ENCODE data around the gene HMG20B.

The HMG20B gene

GRCh38 chr19:3605770-3606169, 33.0 kb downstream of the HMG20B start:
- in situ Hi-C loops (cut with MboI; ENCODE audit: low sequenced_read_pairs): no loop called here

GRCh38 chr19:3606174-3606689, 33.5 kb downstream of the HMG20B start:
- in situ Hi-C loops (cut with MboI; ENCODE audit: low sequenced_read_pairs): no loop called here

DNA sequence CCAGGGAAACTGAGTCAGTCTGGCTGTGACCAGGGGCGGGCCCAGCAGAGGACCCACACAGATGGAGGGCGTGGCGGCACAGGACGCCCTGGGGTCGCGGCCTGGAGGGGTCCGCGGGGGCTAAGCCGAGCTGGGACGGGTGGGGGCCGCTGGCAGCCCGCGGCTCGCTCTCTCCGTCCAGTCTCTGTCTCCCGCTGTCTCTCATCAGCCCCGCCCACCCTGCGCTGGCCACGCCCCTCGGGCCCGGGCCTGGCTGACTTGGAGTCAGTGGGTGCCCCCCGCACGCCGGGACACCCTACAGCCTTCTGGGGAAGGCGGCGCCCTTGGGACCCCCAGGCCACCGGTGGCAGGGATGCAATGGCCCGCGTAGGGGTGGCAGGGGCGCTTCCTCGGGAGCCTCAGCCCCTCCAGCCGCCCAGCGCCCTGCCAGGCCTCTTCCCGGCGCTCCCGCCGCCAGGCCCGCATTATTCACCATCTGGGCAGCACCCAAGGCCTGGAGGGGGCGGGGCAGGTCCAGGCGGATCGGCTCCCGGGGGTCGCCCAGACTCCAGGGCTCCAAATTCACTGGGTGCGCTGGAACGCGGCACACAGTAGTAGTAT, 34.0 kb downstream of the HMG20B start, which contains the start of gene TBXA2R:
Gene TBXA2R, minus strand, starts transcription at position 186 of the 600 bp plus-strand sequence. CDS start 6,241 bp downstream, outside the sequence.
- in situ Hi-C loops (cut with MboI; ENCODE audit: low sequenced_read_pairs): no loop called here

DNA sequence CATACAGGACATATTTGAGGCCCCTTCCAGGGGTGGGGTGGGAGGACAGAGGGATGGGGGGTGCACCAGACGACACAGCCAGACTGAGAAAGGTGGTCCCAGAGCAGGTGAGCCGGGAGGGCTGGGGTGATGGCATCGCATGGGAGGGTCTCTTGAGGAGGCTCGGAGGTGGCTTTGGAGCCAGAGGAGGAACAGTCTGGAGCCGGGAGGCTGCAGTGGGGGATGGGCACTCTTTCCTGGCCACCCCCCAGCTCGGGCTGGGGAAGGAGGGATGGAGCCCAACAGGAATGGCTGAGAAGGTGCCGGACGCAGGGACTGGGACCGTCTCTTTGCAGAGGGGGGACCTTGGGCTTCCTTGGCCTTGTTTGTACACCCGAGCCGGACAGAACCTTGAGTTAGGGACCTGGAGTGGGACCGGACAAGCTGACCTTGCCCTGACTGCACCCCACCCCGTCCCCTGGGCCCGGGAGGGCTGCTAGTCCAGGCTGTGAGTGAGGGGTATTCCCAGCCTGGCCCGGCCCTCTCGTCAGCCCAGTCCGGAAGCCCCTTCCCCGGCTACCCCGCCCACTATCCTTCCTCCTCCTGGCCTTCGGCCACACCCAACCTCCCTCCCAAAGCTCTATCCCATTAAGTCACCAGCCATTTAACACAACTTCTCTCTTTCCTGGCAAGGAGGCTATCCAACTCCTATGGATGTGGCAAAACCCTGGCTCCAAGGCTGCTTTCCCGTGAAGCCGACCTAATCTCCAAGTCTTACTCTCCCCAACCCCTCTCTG, 34.7 kb downstream of the HMG20B start:
- in situ Hi-C loops (cut with MboI; ENCODE audit: low sequenced_read_pairs): no loop called here

DNA sequence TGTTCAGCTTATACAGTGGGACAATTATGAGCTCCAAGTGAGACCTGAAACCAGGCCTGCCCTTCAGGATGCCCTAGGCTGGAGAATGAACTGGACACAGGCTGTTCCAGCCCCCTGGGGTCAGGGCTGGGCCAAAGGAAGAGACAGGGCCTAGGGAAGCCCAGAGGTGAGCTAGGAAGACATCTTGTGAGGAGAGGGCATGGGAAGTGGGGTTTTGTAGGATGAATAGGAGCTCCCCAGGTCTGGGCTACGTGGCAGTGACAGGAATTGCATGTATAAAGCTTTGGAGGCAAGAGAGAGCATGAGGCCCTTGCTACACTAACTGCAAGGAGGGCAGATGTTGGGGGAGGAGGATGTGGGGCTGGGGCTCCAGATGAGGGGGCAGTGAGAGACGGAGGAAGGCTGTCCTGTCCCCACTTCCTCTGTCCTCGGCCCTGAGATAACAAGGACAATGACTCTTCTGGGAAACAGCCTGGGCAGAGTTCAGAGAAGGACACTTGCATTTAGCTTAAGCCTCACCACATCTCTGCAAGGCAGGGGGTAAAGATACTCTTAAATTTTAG, 35.4 kb downstream of the HMG20B start:
- in situ Hi-C loops (cut with MboI; ENCODE audit: low sequenced_read_pairs): no loop called here

DNA sequence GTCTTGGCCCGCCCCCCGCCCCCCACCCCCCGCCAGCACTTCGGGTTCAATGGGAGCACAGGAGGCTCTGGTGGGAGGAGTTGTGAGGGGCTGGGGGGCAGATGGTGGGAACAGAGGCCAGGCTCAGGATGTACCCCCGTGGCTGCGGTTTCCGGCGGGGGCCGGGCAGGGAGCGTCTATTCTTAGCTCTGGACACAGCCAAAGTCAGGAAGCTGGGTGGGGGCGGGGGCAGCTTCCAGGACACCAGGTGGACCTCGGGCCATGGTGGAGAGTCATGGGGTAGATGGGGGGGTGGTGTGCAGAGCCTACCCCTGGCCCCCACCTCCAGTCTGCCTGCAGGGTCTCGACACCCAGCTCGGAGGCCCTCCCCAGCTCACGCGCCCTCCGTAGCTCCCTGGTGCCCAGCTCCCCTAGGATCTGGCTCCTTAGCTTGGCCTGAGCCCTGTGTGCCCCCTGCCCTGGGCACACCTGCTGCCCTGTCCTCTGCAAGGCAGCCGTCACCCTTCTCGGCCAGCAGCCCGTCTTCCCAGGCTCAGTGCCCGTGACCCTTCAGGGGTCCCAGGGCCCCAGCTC, 36.1 kb downstream of the HMG20B start:
- in situ Hi-C loops (cut with MboI; ENCODE audit: low sequenced_read_pairs): no loop called here

DNA sequence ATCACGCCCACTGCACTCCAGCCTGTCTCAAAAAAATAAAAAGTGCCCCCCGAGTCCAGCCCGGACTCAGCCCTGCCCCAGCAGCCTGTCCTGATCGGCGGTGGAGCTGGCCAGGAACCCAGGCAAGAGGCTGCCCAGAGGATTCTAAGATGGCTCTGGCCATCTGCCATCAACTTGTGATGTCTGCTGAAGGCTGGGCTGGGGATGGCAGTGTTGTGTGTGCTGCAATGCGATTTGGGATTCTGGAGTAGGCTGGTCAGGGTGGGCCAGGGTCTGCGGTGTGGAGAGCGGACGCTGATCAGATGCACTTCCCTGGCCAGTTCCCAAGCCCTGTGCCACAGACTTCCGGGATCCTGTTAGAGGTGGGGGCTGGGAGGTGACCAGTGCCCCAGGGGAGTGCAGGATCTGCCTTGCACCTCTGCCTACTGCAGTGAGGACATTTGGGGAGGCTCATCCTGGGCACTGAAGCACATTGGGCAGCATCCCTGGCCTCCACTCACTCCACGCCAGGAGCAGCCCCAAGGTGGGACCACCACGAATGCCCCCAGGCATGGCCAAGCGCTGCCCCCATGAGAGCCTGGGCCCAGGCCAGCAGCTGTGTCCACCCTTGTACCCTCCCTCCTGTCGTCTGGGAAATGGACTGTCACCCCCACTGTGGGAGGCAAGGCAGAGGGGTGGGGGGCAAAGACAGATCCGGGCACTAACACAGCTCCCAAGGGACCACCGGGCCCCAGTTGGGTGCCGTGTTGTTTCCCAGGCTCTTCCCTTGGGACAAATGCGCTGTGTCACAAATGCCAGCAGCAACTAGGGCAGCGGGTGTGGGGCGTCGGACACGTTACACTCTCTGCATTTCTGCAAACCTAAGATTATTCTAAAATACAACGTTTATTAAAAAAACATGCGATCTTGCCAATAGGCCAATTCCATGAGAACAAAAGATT, 37.3 kb downstream of the HMG20B start:
- in situ Hi-C loops (cut with MboI; ENCODE audit: low sequenced_read_pairs): no loop called here

DNA sequence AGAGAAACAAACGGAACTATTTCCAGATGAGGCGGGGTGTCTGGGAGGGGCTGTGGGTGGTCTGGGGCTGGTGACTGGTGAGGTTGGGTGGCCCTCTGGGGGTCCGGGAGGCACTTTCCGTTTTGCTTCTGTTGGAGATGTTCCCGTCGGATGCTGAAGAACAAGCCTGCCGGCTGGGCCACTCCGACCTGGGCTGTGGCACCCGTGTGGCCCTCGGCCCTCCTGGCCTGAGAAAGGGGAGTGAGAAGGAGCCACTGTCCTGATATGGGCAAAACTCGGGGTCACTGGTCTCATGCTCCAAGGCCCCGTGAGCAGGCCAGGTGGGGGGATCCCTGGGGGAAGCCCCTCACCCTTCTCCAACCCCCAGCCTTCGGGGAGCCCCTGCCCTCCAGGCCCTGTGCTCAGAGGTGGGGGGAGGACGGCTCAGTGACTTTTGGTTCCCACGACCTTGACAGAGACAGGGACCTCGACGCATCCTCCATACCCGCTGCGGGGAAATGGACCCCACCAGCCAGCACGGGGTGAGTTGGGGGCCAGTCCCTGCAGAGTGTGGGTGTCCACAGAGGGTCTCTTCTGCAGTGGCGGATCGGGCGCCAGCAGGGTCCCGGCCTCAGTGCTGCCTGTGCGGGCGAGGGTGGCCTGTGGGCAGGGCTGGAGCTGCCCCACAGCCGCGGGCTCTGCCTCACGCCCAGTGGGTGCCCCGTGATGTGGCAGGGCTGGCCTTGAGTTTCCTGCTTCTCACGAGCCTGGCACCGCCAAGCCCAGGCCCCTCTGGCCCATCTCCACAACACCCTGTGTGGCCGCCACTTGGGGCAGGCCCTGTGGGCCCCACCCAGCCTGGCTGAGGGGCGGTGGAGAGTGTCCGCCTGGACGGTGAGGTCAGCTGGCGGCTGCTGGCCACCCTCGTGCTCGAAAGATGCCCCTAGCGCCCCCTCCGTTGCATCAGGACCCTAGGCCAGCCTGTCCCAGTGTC, 38.3 kb downstream of the HMG20B start:
- in situ Hi-C loops (cut with MboI; ENCODE audit: low sequenced_read_pairs): no loop called here

GRCh38 chr19:3611841-3612240, 39.1 kb downstream of the HMG20B start:
- in situ Hi-C loops (cut with MboI; ENCODE audit: low sequenced_read_pairs): no loop called here

- in situ Hi-C loops (cut with MboI; ENCODE audit: low sequenced_read_pairs): no loop called here
Observed at GRCh38 chr19:3612330-3612729, 39.6 kb downstream of the HMG20B start.

DNA sequence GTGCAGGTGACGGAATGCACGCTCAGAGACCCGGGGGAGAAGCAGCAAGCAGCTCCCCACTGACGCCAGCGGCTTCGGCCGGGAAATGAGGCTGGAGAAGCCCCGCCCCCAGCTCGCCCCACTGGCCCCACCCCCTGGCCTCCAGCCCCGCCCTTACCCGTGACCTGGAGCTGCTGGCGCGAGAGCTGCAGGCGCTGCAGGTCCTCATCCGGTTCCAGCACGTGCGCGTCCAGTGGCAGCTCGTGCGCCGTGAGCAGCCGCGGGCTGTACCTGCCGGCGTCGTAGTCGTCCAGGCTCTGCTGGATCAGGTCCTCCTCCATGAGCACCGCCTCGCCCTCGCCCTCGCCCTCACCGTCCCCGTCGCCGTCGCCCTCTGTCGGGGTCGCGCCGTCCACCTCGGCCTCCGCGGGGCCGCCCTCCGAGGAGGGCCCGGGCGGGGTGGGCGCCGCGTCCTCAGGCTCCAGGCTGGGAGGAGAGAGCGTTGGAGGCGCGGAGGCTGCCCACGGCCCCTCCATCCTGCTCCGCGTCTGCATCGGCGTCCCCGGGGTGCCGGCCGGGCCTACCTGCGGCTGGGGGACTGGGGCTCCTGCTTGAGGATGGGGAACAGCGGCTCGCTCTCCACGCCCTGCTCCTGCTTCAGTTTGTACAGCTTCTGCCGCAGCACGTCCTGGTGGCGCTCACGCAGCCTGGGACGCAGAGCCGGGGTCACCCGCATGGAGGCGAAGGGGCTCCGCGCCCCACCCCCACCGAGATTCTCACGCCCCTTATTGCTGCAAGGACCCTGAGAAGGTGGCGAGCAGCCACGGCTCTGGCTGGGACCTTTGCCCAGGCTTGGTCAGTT, 40.4 kb downstream of the HMG20B start:
- in situ Hi-C loops (cut with MboI; ENCODE audit: low sequenced_read_pairs): no loop called here

DNA sequence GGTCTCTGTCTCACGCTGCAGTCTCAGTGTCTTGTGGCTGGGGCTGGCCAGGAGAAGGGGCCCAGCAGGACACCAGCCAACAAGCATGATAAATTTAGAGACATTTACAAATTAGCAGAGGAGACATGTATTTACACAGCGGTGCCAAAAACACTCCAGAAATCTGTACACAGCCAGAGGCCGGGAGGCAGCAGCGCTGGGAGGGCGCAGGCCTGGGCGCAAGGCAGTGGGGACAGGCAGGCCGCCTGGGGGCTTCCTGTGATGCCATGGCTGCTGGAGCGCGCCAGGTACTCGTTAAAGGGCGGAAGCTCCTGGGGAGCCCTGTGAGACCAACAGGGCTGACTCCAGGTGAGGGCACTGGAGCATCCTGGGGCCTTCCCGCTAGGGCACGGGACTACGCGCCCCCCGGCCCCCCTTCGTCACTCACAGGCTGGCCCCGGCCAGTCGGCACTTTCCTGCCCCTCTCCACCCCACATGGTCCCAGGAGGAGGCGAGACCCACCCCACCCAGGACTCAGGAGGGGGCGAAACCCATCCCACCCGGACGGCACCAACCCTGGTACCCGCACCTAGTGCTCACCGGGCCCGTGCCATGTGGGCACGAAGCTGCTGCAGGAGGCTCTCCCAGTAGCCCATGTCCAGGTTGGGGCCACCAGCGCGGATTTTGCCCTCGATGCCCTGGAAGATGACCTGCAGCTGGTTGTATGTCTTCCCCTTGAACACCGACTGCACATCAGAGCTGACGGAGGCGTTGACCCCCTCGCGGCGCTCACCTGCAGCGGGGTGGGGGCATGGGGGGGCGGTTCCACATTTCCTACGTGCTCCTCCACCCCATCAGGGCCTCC, 41.3 kb downstream of the HMG20B start:
- in situ Hi-C loops (cut with MboI; ENCODE audit: low sequenced_read_pairs): no loop called here

- in situ Hi-C loops (cut with MboI; ENCODE audit: low sequenced_read_pairs): no loop called here
Observed at GRCh38 chr19:3614858-3615505, 42.2 kb downstream of the HMG20B start.

DNA sequence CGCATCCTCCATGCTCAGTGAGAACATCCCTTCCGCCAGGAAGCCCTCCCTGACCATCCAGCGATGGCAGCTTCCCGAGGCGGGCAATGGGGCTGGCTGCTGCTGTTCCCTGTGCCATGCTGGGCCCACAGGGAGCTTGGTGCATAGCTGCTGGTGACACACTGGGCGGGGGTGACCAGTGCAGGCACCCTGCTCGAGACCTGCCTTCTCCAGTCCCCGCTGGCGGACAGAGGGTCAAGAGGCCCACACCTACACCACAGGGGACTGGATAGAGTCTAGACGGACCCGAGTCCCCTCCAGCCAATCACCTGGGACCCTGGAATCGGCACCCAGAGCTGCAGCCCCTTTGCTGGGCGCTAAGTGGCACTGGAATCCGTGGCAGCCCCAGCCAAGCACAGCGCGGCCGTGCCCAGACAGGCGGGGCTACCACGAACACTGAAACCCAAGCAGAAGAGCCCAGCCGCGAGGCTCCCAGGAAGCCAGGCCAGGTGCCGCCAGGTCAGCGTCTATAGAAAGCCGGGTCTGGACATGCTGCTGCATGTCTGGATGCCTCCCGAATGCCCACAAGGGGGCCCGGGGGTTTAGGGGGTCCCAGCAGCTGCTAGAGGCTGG, 42.9 kb downstream of the HMG20B start:
- in situ Hi-C loops (cut with MboI; ENCODE audit: low sequenced_read_pairs): no loop called here

- in situ Hi-C loops (cut with MboI; ENCODE audit: low sequenced_read_pairs): no loop called here
Observed at GRCh38 chr19:3617463-3617862, 44.7 kb downstream of the HMG20B start.

DNA sequence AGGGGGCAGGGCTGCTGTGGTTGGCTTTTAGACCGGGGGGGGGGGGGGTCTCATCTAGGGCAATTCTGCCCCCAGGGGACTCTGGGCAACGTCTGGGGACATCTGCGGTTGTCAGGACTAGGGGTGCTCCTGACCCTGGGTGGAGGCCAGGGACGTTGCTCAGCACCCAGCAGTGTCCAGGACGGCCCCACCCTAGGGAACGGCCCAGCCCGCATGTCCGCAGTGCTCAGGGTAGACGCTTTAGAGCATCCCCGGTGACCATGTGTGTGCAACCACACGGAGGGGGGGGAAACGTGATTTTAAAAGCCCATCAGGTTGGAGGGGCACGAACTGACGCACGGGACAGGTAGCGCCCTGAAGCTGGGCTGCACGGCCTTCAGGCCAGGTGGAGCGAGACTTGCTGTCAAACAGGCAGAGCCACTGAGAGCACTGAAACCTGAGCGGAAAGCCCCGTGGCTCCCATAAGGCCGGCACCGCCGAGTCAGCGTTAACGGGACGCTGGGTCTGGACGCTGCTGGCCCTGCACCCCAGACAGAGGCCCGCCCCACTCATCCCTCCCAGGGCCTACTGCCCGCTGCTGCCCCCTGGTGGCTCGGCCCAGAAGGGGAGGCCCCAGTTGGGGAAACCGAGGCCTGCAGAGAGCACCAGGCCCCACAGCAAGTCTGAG, 45.5 kb downstream of the HMG20B start:
- in situ Hi-C loops (cut with MboI; ENCODE audit: low sequenced_read_pairs): no loop called here
